Stomach (tissue), 4 donors: ENCODE results near the gene CFTR.

ENCODE experiments used
- EP300 ChIP-seq: sonication (generic); formaldehyde crosslinking; IDR thresholded peaks from one replicate; pipeline ENCODE4 v1.6.1; 2017; ENCODE audit warnings: antibody characterized with exemption
- POLR2A ChIP-seq, 4 donors: fragments of 450-650 bp; IDR thresholded peaks; one replicate each; pipeline ENCODE4 v1.6.1; 2016; ENCODE audit warnings: antibody characterized with exemption in 4 of 4, control low read depth in 2 of 4, mild to moderate bottlenecking in 1 of 4, moderate library complexity in 1 of 4
- POLR2AphosphoS5 ChIP-seq, 3 donors: sonication (generic); formaldehyde crosslinking; IDR thresholded peaks; one replicate each; pipeline ENCODE4 v1.6.1; 2016; ENCODE audit warnings: antibody characterized with exemption in 3 of 3
- TF ChIP-seq, protein P1 (sequence below), 7 experiments: fragments of 450-650 bp in 4 of 7; fragments of 200-600 bp in 3 of 7; sonication (generic) in 3 of 7; IDR thresholded peaks; one replicate each; pipeline ENCODE4 v1.5.1; 2016 to 2019; ENCODE audit warnings: antibody characterized with exemption in 7 of 7, control low read depth in 2 of 7, mild to moderate bottlenecking in 1 of 7

DNA sequence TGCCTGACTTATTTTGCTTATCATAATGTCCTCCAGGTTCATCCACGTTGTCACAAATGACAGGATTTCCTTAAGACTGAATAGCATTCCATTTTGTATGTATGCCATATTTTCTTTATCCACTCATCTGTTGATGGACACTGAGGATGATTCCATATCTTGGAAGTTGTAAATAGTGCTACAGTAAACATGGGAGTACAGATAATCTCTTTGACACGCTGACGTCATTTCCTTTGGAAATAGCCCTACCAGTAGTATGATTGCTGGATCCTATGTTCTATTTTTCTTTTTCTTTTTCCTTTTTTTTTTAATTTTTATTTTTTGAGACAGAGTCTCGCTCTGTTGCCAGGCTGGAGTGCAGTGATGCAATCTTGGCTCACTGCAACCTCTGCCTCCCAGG is 225.8 kb downstream of the CFTR start:
- TF ChIP-seq POLR2AphosphoS5 (IDR thresholded peaks at IDR 0.05) (no peak), EP300 (no peak), POLR2A (IDR thresholded peaks at IDR 0.05) (no peak)
- TF ChIP-seq, protein P1, sequence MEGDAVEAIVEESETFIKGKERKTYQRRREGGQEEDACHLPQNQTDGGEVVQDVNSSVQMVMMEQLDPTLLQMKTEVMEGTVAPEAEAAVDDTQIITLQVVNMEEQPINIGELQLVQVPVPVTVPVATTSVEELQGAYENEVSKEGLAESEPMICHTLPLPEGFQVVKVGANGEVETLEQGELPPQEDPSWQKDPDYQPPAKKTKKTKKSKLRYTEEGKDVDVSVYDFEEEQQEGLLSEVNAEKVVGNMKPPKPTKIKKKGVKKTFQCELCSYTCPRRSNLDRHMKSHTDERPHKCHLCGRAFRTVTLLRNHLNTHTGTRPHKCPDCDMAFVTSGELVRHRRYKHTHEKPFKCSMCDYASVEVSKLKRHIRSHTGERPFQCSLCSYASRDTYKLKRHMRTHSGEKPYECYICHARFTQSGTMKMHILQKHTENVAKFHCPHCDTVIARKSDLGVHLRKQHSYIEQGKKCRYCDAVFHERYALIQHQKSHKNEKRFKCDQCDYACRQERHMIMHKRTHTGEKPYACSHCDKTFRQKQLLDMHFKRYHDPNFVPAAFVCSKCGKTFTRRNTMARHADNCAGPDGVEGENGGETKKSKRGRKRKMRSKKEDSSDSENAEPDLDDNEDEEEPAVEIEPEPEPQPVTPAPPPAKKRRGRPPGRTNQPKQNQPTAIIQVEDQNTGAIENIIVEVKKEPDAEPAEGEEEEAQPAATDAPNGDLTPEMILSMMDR (IDR thresholded peaks at IDR 0.05), result no peak
